Dedifferentiated amniotic fluid mesenchymal stem cell (primary cell): ENCODE results near the gene GYPE.
"Not testable (repeated sequence)": the region's sequence is repeated elsewhere in the genome, so short reads cannot be mapped to it uniquely, and the experiment has no call there.

Source experiments
- DNase-seq: peaks from one replicate; pipeline ENCODE4 v3.0.0-alpha.2; 2016; ENCODE audit errors: extremely low spot score

The GYPE gene

DNA sequence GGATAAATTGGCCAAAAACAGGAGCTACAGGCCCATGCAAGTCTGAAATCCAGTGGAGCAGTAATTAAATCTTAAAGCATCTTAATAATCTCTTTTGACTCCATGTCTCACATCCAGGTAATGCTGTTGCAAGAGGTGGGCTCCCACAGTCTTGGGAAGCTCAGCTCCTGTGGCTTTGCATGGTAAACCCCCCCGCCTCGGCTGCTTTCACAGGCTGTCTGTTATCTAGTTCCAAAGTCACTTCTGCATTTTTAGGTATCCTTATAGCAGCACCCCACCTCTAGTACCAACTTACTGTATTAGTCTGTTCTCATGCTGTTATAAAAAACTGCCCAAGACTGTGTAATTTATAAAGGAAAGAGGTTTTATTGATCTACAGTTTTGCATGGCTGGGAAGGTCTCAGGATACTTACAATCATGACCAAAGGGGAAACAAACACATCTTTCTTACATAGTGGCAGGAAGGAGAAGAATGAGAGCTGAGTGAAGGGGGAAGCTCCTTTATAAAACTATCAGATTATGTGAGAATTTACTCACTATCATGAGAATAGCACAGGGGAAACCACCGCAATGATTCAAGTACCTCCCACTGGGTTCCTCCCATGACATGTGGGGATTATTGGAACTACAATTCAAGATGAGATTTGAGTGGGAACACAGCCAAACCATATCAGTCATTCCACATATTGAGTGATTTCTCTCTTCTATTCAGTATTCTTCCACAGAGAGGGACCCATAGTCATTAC is 34.7 kb downstream of the GYPE start:
- not testable (repeated sequence) for DNase-seq

DNA sequence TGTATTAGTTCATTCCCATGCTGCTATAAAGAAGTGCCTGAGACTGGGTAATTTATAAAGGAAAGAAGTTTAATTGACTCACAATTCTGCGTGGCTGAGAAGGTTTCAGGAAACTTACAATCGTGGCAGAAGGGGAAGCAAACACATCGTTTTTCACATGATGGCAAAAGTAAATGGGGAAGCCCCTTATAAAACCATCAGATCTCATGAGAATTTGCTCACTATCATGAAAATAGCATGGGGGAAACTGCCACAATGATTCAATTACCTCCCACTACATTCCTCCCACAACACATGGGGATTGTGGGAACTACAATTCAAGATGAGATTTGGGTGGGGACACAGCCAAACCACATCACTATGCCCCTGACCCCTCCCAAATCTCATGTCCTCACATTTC is 35.4 kb downstream of the GYPE start:
- DNase-seq: not testable (repeated sequence)

DNA sequence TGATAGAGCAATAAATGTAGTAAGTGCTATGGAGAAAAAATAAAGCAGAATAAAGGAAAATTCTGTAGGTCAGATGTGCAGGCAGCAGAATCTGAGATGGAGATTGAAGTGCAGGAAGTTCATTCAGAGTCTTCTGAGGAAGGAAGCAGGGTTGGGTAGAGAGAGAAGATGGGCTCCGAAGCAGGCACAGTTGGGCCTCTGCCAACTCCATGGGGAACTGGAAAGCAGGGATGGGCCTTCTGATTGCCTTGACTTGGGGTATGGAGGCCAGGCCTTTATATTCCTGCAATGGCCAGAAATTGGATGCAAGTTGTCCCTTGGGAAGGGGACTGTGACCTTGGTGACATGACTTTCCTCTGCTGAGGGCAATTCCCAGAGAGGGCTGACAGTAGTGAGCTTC is 42.6 kb downstream of the GYPE start:
- not testable (repeated sequence) for DNase-seq

DNA sequence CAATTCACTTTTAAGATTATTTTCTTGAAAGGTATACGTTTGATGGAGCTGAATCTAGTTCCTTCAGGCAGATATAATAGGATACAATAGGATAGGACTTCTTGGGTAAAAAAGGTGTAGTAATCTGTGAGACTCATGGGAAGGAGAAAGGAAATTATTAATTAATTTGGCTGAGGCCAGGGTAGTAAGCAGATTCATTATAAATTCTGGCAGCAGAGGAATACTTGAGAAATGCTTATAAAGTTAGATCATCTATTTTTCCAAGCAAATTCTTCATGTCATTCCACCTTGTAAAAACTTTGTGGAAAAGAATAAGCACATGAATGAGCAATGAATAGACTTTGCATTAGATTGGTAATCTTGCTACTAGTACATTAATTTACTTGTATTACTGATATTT is 46.9 kb downstream of the GYPE start:
- no peak for DNase-seq

DNA sequence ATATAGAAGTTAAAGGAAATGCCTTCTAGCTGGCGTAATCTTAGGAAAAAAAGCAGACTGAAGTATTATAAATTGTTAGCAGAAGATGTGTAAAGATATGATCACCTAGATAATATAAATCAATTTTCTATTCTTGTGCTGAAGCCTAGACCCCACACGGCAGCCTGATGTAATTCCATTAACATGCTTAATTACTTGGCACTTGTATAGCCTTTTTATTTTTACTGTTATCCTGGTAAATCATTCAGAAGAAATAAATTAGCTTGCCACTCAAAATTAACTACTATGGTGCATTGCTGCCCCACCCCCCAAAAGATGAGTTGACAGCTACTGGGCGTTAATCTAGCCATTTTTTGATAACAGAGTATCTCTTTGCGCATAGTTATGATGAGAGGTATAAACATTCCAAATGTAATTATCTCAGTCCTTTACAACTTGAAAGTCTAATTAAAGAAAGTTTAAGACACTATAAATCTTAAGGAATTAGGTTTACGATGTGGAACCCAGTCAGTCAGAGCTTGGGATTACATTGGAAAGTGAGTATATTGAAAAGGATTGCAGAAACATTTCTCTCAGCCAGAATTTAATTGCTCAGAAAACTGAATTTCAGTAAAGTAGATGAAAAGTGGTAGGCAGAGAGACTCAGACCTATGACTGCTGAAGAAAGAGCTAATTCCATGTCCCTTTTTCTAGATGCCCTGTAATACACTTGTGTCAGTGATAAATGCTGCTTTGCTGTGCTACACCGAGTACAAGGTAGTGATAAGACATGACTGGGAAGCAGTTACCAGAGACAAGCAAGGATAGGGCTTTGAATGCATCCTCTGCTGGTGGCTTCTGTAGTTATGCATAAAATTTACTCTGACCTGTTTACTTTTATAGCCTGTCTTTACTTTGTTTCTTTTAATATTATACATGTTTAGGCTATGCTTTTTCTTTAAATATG is 47.7 kb downstream of the GYPE start:
- DNase-seq: not testable (repeated sequence)

GRCh38 chr4:143856017-143856557 is 49.3 kb downstream of the GYPE start:
- DNase-seq: not testable (repeated sequence)

DNA sequence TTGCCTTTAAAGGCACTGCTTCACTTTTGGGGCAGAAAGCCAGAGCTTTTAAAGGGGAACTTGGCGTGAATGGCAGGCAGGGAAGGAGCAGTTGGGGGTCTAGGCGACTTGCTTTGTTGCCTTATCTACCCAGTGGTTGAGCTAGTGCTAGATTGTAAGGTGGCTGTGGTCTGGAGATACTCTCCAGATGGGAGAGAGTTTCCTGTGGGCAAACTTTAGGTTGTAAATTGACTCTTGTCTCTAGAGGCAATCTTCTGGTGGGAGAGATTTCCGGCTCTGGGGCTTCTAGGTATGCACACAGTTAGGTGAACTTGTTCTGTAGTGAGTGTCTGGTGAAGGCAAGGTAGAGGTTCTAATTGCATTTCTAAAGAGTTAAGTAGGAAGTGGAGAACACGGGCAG is 50.7 kb downstream of the GYPE start:
- DNase-seq: not testable (repeated sequence)

GRCh38 chr4:143849296-143849695 is 56.1 kb downstream of the GYPE start:
- not testable (repeated sequence) for DNase-seq

- not testable (repeated sequence) for DNase-seq
These were observed 61.9 kb downstream of the GYPE start for GRCh38 chr4:143843506-143843832.

DNA sequence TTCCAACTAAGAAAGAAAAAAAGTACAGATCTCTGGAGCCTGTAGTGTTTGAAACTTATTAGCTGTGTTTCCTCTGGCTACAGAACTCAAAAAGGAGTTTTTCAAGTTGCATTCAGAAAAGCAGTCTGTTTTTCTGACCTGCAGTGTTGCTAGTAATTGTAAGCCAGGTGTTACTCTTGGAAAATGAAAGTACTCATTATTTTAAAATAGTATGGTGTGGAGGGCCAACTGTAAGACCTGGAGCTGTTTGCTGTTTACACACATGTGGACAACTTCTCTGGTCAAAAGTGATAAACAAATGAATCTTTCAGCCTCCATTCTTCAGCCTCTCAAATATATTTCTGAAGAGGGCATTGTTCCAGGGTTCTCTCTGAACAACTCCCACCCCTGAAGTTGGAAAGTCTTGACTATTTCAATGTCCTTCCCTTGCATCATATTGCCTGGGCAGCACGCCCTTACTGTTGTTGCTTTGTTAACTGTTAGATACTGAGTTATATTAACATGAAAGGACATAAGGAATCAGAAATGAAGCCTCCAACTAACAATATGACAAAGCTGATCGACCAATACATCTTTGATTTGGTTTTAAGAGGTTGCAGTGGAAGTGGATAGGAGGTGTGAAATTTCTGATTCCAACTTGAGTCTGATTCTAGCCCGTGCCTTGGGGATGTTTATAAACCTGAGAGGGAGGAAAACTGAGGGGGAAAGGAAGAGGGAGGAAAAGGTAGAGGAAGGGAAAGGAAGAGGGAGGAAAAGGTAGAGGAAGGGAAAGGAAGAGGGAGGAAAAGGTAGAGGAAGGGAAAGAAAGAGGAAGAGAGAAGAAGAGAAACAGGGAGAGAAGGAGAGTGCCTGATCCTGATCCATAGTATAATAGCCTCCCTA is 62.5 kb downstream of the GYPE start:
- DNase-seq: peak; percentile 84

DNA sequence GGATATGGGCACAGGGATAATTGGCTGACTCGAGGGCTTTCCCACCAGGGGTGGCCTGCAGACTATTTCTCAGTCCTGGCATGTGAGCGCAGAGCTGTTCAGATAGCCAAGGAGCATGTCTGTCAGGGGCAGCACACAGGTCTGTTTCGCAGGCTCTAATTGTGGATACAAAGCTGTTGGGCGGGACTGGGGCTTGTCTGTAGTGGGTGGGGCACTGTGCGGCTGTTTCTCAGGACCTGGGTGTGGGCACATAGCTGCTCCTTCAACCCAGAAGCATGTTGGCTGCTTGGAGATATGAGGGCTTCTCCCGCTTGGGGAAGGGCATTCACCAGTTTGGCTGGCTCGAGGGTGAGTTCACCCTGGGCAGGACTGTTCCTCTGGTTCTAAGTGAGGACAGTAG is 65.9 kb downstream of the GYPE start:
- DNase-seq: not testable (repeated sequence)

- DNase-seq: not testable (repeated sequence)
These were observed 71.2 kb downstream of the GYPE start for GRCh38 chr4:143834196-143834595.

- not testable (repeated sequence) for DNase-seq
These were observed 71.7 kb downstream of the GYPE start for GRCh38 chr4:143833676-143834075.

DNA sequence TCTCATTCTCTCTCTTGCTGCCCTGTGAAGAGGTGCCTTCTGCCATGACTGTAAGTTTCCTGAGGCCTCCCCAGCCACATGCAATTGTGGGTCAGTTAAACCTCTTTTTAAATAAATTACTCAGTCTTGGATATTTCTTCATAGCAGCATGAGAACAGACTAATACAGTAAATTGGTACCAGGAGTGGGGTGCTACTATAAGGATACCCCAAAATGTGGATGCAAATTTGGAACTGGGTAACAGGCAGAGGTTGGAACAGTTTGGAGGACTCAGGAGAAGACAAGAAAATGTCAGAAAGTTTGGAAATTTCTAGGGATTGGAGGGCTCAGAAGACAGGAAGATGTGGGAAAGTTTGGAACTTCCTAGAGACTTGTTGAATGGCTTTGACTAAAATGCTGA is 74.8 kb downstream of the GYPE start:
- not testable (repeated sequence) for DNase-seq

GRCh38 chr4:143829239-143829620 is 76.1 kb downstream of the GYPE start:
- DNase-seq: not testable (repeated sequence)
